COLO668 (cell line): ENCODE data around the gene ALG8.
"Not testable (repeated sequence)": the region's sequence is repeated elsewhere in the genome, so short reads cannot be mapped to it uniquely, and the experiment has no call there.

Source experiments
- DNase-seq: peaks from one replicate; lab custom pipeline; 2025; ENCODE audit not compliant: unreplicated experiment; lab: John Stamatoyannopoulos, UW

The ALG8 gene

GRCh38 chr11:78139422-78140391, at the start of gene ALG8:
Gene ALG8 (minus strand): TSS chr11:78139626. CDS start chr11:78139588, 38 bp downstream.
- peak; percentile 95 for DNase-seq

DNA sequence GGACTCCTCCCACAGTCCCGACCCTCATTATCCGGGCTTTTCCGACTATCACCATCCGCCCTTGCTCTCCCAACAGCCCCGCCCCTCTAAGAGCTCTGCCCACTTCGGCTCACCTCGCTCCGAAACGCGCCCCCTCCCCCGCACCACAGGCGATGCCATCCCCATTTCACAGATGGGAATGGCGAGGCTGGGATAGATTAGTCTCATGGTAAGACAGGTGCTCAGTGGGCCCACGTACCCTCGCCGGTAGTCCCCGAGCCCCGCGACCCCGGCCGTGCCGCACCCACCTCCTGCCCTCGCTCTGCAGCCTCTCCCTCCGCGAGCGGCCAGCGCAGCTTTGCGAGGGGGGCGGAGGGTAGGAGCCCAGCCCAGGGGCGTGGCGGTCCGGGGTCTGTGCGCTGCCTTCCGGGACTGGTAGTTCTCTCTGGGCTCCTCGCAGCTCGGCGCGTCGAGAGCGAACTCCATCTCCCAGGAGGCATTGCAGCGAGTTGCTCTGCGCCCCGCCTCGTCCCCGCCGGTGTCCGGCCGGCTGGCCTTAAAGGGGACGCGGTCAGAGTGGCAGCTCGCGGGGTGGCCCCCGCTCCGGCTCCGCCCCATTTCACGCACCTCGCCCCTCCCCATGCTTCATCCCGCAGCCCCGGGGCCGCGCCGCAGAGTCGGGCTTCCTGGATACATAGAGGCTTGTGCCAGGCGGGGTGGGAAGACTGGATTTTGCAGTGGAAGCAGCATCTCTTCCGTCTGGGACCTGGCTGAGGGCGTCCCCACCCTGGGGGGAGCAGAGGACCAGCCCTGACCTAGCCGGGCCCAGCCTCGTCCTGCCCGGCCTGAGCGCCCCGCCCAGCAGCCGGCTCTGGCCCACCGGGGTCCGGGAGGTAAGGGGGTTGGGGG, 49.1 kb upstream of the ALG8 start, which contains the start of the genes KCTD21 and USP35:
Gene KCTD21, minus strand, starts transcription at position 341 of the 888 bp plus-strand sequence. CDS start 14,072 bp downstream, outside the sequence.
Gene USP35, plus strand, starts transcription at position 634 of the 888 bp plus-strand sequence. CDS start 7,327 bp downstream, outside the sequence.
- peak; percentile 96 for DNase-seq

GRCh38 chr11:78187366-78188285, 48.2 kb upstream of the ALG8 start:
- DNase-seq: peak; percentile 47

GRCh38 chr11:78181185-78181584, 41.8 kb upstream of the ALG8 start:
- DNase-seq: no peak

- no peak for DNase-seq
These were observed 41.3 kb upstream of the ALG8 start for GRCh38 chr11:78180751-78181150.

DNA sequence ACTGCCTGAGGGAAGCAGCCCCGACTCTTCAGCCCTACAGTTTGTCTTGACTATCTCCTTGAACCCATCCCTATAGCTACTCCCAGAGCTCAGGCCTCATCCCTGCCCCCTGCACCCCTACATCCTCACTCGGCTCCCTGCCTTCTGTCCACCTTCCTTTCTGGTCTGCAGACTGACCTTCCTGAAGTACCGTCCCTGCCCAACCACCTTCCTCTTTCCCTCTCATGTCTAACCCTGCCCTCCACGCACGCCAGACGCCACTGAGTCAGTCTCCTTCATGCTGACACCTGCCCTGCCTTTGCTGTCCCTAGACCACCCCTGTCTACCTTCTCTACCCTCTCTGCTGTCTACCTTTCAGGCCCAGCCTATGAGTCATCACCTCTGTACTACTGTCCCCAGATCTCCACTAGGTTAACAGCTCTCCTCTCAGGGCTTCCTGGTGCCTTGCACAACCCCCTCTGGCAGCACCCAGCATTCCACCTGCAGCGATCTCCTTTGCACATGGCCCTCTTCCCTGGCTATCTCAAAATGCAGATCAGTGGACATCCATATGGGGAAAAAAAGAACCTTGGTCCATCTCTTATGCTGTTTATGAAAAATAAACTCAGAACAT, 40.1 kb upstream of the ALG8 start:
- no peak for DNase-seq

- DNase-seq: no peak
These were observed 37.8 kb upstream of the ALG8 start for GRCh38 chr11:78177216-78177615.

GRCh38 chr11:78176605-78177141, 37.2 kb upstream of the ALG8 start:
- no peak for DNase-seq

- not testable (repeated sequence) for DNase-seq
These were observed 36.4 kb upstream of the ALG8 start for GRCh38 chr11:78175862-78176261.

DNA sequence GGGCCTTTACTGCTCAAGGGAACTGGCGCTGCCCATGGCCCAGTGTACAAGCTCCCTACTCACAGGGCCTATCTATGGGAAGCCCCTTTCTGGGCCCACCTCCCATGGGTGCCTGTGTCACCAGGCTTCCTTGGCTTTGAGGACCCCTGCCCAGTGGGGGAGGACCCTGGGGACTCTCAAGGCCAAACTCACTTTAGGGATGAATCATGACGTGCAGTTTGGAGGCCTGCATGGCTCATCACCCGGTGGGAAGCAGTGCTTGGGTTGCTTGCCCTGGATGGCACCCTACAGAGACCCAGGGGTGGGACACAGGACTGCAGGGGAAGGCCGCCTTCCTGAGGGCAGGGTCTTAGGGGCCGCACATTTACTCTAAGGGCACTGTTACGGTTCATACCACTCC, 32.5 kb upstream of the ALG8 start:
- DNase-seq: no peak

GRCh38 chr11:78170874-78171549, 31.6 kb upstream of the ALG8 start:
- no peak for DNase-seq

GRCh38 chr11:78170413-78170812, 31.0 kb upstream of the ALG8 start:
- DNase-seq: no peak

DNA sequence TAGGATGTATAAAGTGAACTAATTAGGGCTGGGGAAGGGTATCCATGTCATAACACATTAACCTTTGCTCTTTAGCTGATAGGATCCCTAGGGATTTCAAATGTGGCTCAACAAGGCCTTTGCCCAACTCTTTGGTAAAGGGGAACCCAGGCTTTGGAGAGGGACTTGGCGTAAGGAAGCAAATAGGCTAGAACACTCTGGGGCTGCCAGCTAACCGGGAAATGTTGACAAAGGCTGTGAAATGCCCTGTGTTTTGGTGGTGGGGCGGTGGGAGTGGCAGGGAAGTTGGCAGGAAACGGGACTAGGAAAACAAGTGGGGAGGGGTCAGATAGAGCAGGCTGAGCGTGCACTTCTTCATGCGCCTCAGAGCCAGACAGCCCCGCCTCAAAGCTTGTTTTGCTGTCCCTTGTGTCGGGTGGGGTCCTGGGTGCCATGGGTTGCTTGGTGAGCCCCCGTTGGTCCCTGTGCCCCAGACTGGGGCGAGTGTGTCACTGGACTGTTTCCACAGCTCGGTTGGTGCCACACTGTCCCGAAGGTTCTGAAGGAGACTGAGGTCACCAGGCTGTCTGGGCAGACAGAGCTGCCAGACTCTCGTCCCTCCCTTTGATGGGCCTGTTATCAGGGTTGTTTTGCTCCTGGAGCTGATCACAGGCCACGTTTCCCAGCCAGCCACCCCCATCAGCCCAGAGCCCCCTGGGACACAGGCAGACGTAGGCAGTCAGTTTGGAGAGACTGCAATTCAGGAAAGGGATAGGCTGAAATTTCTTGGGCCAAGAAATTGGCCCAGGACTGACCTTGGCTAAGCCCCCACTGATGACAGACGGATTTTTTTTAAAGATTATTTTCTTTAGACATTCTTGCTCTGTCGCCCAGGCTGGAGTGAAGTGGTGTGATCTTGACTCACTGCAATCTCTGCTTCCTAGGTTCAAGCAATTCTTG, 29.4 kb upstream of the ALG8 start:
- DNase-seq: no peak

GRCh38 chr11:78166855-78167469, 27.5 kb upstream of the ALG8 start:
- no peak for DNase-seq

DNA sequence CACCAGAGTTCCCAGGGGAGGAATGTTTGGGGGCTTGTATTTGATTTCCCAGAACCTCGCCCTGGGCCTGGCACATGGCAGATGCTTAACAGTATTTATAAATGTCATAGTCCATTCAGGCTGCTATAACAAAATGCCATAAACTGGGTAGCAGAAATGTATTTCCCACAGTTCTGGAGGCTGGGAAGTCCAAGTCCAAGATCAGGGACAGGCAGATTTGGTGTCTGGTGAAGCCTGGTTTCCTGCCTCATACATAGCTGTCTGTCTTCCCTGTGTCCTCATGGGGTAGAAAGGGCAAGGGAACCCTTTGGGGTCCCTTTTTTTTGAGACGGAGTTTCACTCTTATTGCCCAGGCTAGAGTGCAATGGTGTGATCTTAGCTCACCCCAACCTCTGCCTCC, 25.0 kb upstream of the ALG8 start:
- DNase-seq: no peak

GRCh38 chr11:78163828-78164227, 24.4 kb upstream of the ALG8 start:
- no peak for DNase-seq

GRCh38 chr11:78161962-78162371, 22.5 kb upstream of the ALG8 start:
- no peak for DNase-seq

- DNase-seq: no peak
These were observed 21.9 kb upstream of the ALG8 start for GRCh38 chr11:78161346-78161745.
